ENCODE results near the gene CPM.
"Not testable (repeated sequence)": the region's sequence is repeated elsewhere in the genome, so short reads cannot be mapped to it uniquely, and the experiment has no call there.

Gene CPM

GRCh38 chr12:68825569-68826217 is 107.3 kb downstream of the CPM start:
- TF ChIP-seq POLR2A (IDR thresholded peaks at IDR 0.05; ENCODE audit: extremely low read depth, insufficient read length): no peak
- TF ChIP-seq MYC (IDR thresholded peaks at IDR 0.05; ENCODE audit: low read depth, low read length): no peak
- no peak for TF ChIP-seq MAX (IDR thresholded peaks at IDR 0.05; ENCODE audit: low read depth, low read length)
- no peak for TF ChIP-seq CTCF (IDR thresholded peaks at IDR 0.05; ENCODE audit: low read depth, low read length)
- H3K4me3 ChIP-seq (ENCODE audit: low read depth, low read length): no peak overlapping the region
- no peak for DNase-seq (ENCODE audit: low read depth)

- no peak overlapping the region for H3K4me3 ChIP-seq (ENCODE audit: low read depth, low read length)
- DNase-seq (ENCODE audit: low read depth): no peak
- TF ChIP-seq CTCF (IDR thresholded peaks at IDR 0.05; ENCODE audit: low read depth, low read length): no peak
Observed at GRCh38 chr12:68824597-68825250, 108.2 kb downstream of the CPM start.

GRCh38 chr12:68824131-68824530 is 108.8 kb downstream of the CPM start:
- no peak overlapping the region for H3K4me3 ChIP-seq (ENCODE audit: low read depth, low read length)
- TF ChIP-seq MYC (IDR thresholded peaks at IDR 0.05; ENCODE audit: low read depth, low read length): no peak
- TF ChIP-seq POLR2A (IDR thresholded peaks at IDR 0.05; ENCODE audit: extremely low read depth, insufficient read length): no peak
- no peak for TF ChIP-seq MAX (IDR thresholded peaks at IDR 0.05; ENCODE audit: low read depth, low read length)
- no peak for TF ChIP-seq CTCF (IDR thresholded peaks at IDR 0.05; ENCODE audit: low read depth, low read length)
- DNase-seq (ENCODE audit: low read depth): no peak

GRCh38 chr12:68823696-68824095 is 109.3 kb downstream of the CPM start:
- no peak for DNase-seq (ENCODE audit: low read depth)
- TF ChIP-seq CTCF (IDR thresholded peaks at IDR 0.05; ENCODE audit: low read depth, low read length) (no peak), POLR2A (IDR thresholded peaks at IDR 0.05; ENCODE audit: extremely low read depth, insufficient read length) (no peak), MYC (IDR thresholded peaks at IDR 0.05; ENCODE audit: low read depth, low read length) (no peak), MAX (IDR thresholded peaks at IDR 0.05; ENCODE audit: low read depth, low read length) (no peak)
- no peak overlapping the region for H3K4me3 ChIP-seq (ENCODE audit: low read depth, low read length)

GRCh38 chr12:68821357-68822188 is 111.4 kb downstream of the CPM start:
- H3K4me3 ChIP-seq (ENCODE audit: low read depth, low read length): no peak overlapping the region
- TF ChIP-seq MYC (IDR thresholded peaks at IDR 0.05; ENCODE audit: low read depth, low read length) (no peak), CTCF (IDR thresholded peaks at IDR 0.05; ENCODE audit: low read depth, low read length) (no peak), POLR2A (IDR thresholded peaks at IDR 0.05; ENCODE audit: extremely low read depth, insufficient read length) (no peak), MAX (IDR thresholded peaks at IDR 0.05; ENCODE audit: low read depth, low read length) (no peak)
- no peak for DNase-seq (ENCODE audit: low read depth)

GRCh38 chr12:68819481-68819880 is 113.5 kb downstream of the CPM start:
- not testable (repeated sequence) for H3K4me3 ChIP-seq (ENCODE audit: low read depth, low read length); DNase-seq (ENCODE audit: low read depth)
